Rectal smooth muscle tissue (tissue), 1 donor: ENCODE measurements around the gene SMIM24.

Experiments
- H3K27ac ChIP-seq: one replicate; pipeline ENCODE4 v1.7.0; 2013; ENCODE audit warnings: low read depth, low read length, inconsistent platforms
- H3K27me3 ChIP-seq: one replicate; pipeline ENCODE4 v1.7.0; 2013; ENCODE audit warnings: low read length; ENCODE audit not compliant: control insufficient read depth, insufficient read depth
- H3K36me3 ChIP-seq: one replicate; pipeline ENCODE4 v1.7.0; 2013; ENCODE audit warnings: low read length; ENCODE audit not compliant: control insufficient read depth, insufficient read depth
- H3K4me1 ChIP-seq: one replicate; pipeline ENCODE4 v1.7.0; 2013; ENCODE audit warnings: low read length; ENCODE audit not compliant: control insufficient read depth, insufficient read depth
- H3K4me3 ChIP-seq: one replicate; pipeline ENCODE4 v1.7.0; 2013; ENCODE audit warnings: low read length
- H3K9ac ChIP-seq: one replicate; pipeline ENCODE4 v1.7.0; 2013; ENCODE audit warnings: low read length

SMIM24 gene

GRCh38 chr19:3521104-3521445 is 40.8 kb upstream of the SMIM24 start:
- H3K9ac ChIP-seq = no peak overlapping the region
- H3K4me3 ChIP-seq = no peak overlapping the region
- H3K4me1 ChIP-seq = no peaks in the 10 kb centered on the region
- peaks cover 13% of the 10 kb centered on the region for H3K36me3 ChIP-seq
- H3K27me3 ChIP-seq = no peaks in the 10 kb centered on the region
- H3K27ac ChIP-seq = no peak overlapping the region

GRCh38 chr19:3520166-3521103 is 40.1 kb upstream of the SMIM24 start:
- Histone ChIP-seq H3K27ac (no peak overlapping the region), H3K4me3 (no peak overlapping the region), H3K36me3 (peaks cover 11% of the 10 kb centered on the region), H3K27me3 (no peaks in the 10 kb centered on the region), H3K9ac (no peak overlapping the region), H3K4me1 (no peaks in the 10 kb centered on the region)

GRCh38 chr19:3519126-3519525 is 38.8 kb upstream of the SMIM24 start:
- Histone ChIP-seq H3K4me3 (no peak overlapping the region), H3K36me3 (peaks cover 6% of the 10 kb centered on the region), H3K4me1 (no peaks in the 10 kb centered on the region), H3K27me3 (no peaks in the 10 kb centered on the region), H3K9ac (no peak overlapping the region), H3K27ac (no peak overlapping the region)

- H3K9ac ChIP-seq = no peak overlapping the region
- H3K4me3 ChIP-seq = no peak overlapping the region
- no peak overlapping the region for H3K27ac ChIP-seq
- H3K27me3 ChIP-seq = no peaks in the 10 kb centered on the region
- peaks cover 6% of the 10 kb centered on the region for H3K36me3 ChIP-seq
- H3K4me1 ChIP-seq = no peaks in the 10 kb centered on the region
These were observed 38.3 kb upstream of the SMIM24 start for GRCh38 chr19:3518659-3519058.

- no peak overlapping the region for H3K27ac ChIP-seq
- H3K27me3 ChIP-seq = no peaks in the 10 kb centered on the region
- no peak overlapping the region for H3K9ac ChIP-seq
- H3K36me3 ChIP-seq = peaks cover 6% of the 10 kb centered on the region
- H3K4me3 ChIP-seq = no peak overlapping the region
- no peaks in the 10 kb centered on the region for H3K4me1 ChIP-seq
These were observed 37.9 kb upstream of the SMIM24 start for GRCh38 chr19:3518255-3518654.

GRCh38 chr19:3517638-3518037 is 37.3 kb upstream of the SMIM24 start:
- peaks cover 6% of the 10 kb centered on the region for H3K36me3 ChIP-seq
- no peaks in the 10 kb centered on the region for H3K27me3 ChIP-seq
- H3K4me1 ChIP-seq = no peaks in the 10 kb centered on the region
- H3K9ac ChIP-seq = no peak overlapping the region
- no peak overlapping the region for H3K4me3 ChIP-seq
- H3K27ac ChIP-seq = no peak overlapping the region

- Histone ChIP-seq H3K4me1 (no peaks in the 10 kb centered on the region), H3K27ac (no peak overlapping the region), H3K4me3 (no peak overlapping the region), H3K27me3 (no peaks in the 10 kb centered on the region), H3K36me3 (peaks cover 6% of the 10 kb centered on the region), H3K9ac (no peak overlapping the region)
These were observed 36.4 kb upstream of the SMIM24 start for GRCh38 chr19:3516675-3517207.

- Histone ChIP-seq H3K36me3 (peaks cover 6% of the 10 kb centered on the region), H3K9ac (no peak overlapping the region), H3K4me1 (no peaks in the 10 kb centered on the region), H3K4me3 (no peak overlapping the region), H3K27me3 (no peaks in the 10 kb centered on the region), H3K27ac (no peak overlapping the region)
These were observed 35.6 kb upstream of the SMIM24 start for GRCh38 chr19:3515891-3516422.

GRCh38 chr19:3514930-3515329 is 34.6 kb upstream of the SMIM24 start:
- Histone ChIP-seq H3K27ac (no peak overlapping the region), H3K27me3 (no peaks in the 10 kb centered on the region), H3K36me3 (peaks cover 6% of the 10 kb centered on the region), H3K4me3 (no peak overlapping the region), H3K4me1 (no peaks in the 10 kb centered on the region), H3K9ac (no peak overlapping the region)

GRCh38 chr19:3513229-3514140 is 33.2 kb upstream of the SMIM24 start:
- Histone ChIP-seq H3K4me1 (no peaks in the 10 kb centered on the region), H3K9ac (no peak overlapping the region), H3K27ac (no peak overlapping the region), H3K27me3 (no peaks in the 10 kb centered on the region), H3K4me3 (no peak overlapping the region), H3K36me3 (no peaks in the 10 kb centered on the region)

- Histone ChIP-seq H3K4me1 (peaks cover 1% of the 10 kb centered on the region), H3K27ac (no peak overlapping the region), H3K4me3 (no peak overlapping the region), H3K27me3 (no peaks in the 10 kb centered on the region), H3K36me3 (no peaks in the 10 kb centered on the region), H3K9ac (no peak overlapping the region)
These were observed 32.4 kb upstream of the SMIM24 start for GRCh38 chr19:3512562-3513228.
